Measurements from ENCODE around the gene RELA. TPM values are rescaled to one million over a fixed set of nuclear protein-coding genes. Genes with fewer than 3 reads are reported as not detected.
A peak's percentile ranks its signal among the peaks of the same experiment; 100 is the strongest.

The RELA gene
- total and polyA plus RNA-seq, 2 of the 13 experiments (the other 11 are each of a cell fraction or from before 2014, with no cell fraction given), result 21.4 to 40.5 TPM

- no peak for TF ChIP-seq RBAK (CRISPR knock-in tag; IDR thresholded peaks at IDR 0.05)
- TF ChIP-seq TOE1 (CRISPR knock-in tag; IDR thresholded peaks at IDR 0.05), result no peak
- peak; percentile 33; the same call in 1 of the 2 replicates for TF ChIP-seq HOXD1 (CRISPR knock-in tag; IDR thresholded peaks at IDR 0.05)
- TF ChIP-seq IRX3 (CRISPR knock-in tag; IDR thresholded peaks at IDR 0.05; ENCODE audit: borderline replicate concordance, low read depth), result no peak
- TF ChIP-seq ISL2 (CRISPR knock-in tag; IDR thresholded peaks at IDR 0.05), result no peak
- no peak for TF ChIP-seq ZSCAN9 (CRISPR knock-in tag; IDR thresholded peaks at IDR 0.05; ENCODE audit: borderline replicate concordance)
- TF ChIP-seq ZNF703 (CRISPR knock-in tag; IDR thresholded peaks at IDR 0.05; ENCODE audit: borderline replicate concordance), result no peak; the same call in 1 of the 2 replicates
- peak; percentile 78 for TF ChIP-seq ZNF691 (CRISPR knock-in tag; IDR thresholded peaks at IDR 0.05; ENCODE audit: borderline replicate concordance, low read depth)
- 0 out of 2 replicates have a peak, but pooled peaks have one; percentile 34 for TF ChIP-seq ZNF558 (CRISPR knock-in tag; IDR thresholded peaks at IDR 0.05; ENCODE audit: borderline replicate concordance)
- TF ChIP-seq POLR2A (IDR thresholded peaks at IDR 0.05; ENCODE audit: insufficient read depth in 1 of 2, low read depth in 2 of 2, low read length in 2 of 2), result peak; percentile 48 to 53; a peak in 3 of 4 replicates
- TF ChIP-seq SRF (IDR thresholded peaks at IDR 0.05; ENCODE audit: low read depth, low read length), result no peak
- TF ChIP-seq, protein P1, sequence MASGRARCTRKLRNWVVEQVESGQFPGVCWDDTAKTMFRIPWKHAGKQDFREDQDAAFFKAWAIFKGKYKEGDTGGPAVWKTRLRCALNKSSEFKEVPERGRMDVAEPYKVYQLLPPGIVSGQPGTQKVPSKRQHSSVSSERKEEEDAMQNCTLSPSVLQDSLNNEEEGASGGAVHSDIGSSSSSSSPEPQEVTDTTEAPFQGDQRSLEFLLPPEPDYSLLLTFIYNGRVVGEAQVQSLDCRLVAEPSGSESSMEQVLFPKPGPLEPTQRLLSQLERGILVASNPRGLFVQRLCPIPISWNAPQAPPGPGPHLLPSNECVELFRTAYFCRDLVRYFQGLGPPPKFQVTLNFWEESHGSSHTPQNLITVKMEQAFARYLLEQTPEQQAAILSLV (CRISPR knock-in tag; IDR thresholded peaks at IDR 0.05; ENCODE audit: borderline replicate concordance), result no peak
- TF ChIP-seq, protein P2, sequence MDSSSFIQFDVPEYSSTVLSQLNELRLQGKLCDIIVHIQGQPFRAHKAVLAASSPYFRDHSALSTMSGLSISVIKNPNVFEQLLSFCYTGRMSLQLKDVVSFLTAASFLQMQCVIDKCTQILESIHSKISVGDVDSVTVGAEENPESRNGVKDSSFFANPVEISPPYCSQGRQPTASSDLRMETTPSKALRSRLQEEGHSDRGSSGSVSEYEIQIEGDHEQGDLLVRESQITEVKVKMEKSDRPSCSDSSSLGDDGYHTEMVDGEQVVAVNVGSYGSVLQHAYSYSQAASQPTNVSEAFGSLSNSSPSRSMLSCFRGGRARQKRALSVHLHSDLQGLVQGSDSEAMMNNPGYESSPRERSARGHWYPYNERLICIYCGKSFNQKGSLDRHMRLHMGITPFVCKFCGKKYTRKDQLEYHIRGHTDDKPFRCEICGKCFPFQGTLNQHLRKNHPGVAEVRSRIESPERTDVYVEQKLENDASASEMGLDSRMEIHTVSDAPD (CRISPR knock-in tag; IDR thresholded peaks at IDR 0.05), result no peak
- TF ChIP-seq, protein P3, sequence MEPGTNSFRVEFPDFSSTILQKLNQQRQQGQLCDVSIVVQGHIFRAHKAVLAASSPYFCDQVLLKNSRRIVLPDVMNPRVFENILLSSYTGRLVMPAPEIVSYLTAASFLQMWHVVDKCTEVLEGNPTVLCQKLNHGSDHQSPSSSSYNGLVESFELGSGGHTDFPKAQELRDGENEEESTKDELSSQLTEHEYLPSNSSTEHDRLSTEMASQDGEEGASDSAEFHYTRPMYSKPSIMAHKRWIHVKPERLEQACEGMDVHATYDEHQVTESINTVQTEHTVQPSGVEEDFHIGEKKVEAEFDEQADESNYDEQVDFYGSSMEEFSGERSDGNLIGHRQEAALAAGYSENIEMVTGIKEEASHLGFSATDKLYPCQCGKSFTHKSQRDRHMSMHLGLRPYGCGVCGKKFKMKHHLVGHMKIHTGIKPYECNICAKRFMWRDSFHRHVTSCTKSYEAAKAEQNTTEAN (CRISPR knock-in tag; conservative IDR thresholded peaks at IDR 0.05), result peak; percentile 73
- TF ChIP-seq MIER2 (CRISPR knock-in tag; IDR thresholded peaks at IDR 0.05), result no peak
- TF ChIP-seq ZNF577 (CRISPR knock-in tag; IDR thresholded peaks at IDR 0.05; ENCODE audit: borderline replicate concordance, low read depth), result no peak
- TF ChIP-seq ZBED4 (CRISPR knock-in tag; IDR thresholded peaks at IDR 0.05; ENCODE audit: borderline replicate concordance), result no peak
- no peak for TF ChIP-seq IKZF4 (CRISPR knock-in tag; IDR thresholded peaks at IDR 0.05; ENCODE audit: borderline replicate concordance, low read depth, not compliant biosample characterization)
- 0 out of 2 replicates have a peak, but pooled peaks have one; percentile 48 for TF ChIP-seq ELK4 (CRISPR knock-in tag; IDR thresholded peaks at IDR 0.05; ENCODE audit: borderline replicate concordance)
Observed at GRCh38 chr11:65652511-65653228, 10.0 kb downstream of the RELA start (continued).

Measured in HepG2 (cell line).